HEK293 (cell line): ENCODE measurements around the gene COG6.

Source experiments
- SCRT2 ChIP-seq: fragments of 450-650 bp; formaldehyde crosslinking; IDR thresholded peaks from 2 replicates; pipeline ENCODE4 v1.5.1; 2016; ENCODE audit warnings: missing biosample characterization, missing genetic modification characterization
- TF ChIP-seq, protein P1 (sequence below): fragments of 450-650 bp; formaldehyde crosslinking; IDR thresholded peaks from 2 replicates; pipeline ENCODE4 v1.5.1; 2016; ENCODE audit warnings: missing biosample characterization, missing genetic modification characterization
- TF ChIP-seq, protein P2 (sequence below): fragments of 450-650 bp; formaldehyde crosslinking; IDR thresholded peaks from 2 replicates; pipeline ENCODE4 v1.5.1; 2016; ENCODE audit warnings: missing biosample characterization, missing genetic modification characterization
- TF ChIP-seq, protein P3 (sequence below): fragments of 450-650 bp; formaldehyde crosslinking; IDR thresholded peaks from 2 replicates; pipeline ENCODE4 v1.5.1; 2016; ENCODE audit warnings: missing biosample characterization, missing genetic modification characterization

DNA sequence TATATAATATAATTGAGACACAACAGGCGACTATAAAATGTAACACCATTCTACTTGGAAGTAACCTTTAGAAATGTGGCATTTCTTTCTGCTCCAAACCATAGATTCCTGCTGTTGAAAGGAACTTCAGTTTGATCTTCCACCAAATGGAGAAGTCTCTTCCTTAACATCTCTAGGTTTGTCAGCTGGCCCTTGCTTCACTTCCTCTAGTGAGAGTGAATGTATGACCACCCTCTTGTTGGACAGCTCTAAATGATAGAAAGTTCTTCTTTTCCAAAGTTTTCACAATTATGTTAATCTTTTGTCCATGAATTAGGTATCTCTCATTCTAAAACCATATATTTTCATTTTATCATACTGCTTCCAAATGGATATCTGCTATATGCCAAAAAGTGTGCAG, 13.8 kb upstream of the COG6 start:
- TF ChIP-seq, protein P1, sequence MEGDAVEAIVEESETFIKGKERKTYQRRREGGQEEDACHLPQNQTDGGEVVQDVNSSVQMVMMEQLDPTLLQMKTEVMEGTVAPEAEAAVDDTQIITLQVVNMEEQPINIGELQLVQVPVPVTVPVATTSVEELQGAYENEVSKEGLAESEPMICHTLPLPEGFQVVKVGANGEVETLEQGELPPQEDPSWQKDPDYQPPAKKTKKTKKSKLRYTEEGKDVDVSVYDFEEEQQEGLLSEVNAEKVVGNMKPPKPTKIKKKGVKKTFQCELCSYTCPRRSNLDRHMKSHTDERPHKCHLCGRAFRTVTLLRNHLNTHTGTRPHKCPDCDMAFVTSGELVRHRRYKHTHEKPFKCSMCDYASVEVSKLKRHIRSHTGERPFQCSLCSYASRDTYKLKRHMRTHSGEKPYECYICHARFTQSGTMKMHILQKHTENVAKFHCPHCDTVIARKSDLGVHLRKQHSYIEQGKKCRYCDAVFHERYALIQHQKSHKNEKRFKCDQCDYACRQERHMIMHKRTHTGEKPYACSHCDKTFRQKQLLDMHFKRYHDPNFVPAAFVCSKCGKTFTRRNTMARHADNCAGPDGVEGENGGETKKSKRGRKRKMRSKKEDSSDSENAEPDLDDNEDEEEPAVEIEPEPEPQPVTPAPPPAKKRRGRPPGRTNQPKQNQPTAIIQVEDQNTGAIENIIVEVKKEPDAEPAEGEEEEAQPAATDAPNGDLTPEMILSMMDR (tag by site-specific recombination): no peak
- TF ChIP-seq SCRT2 (tag by site-specific recombination): no peak
- TF ChIP-seq, protein P2, sequence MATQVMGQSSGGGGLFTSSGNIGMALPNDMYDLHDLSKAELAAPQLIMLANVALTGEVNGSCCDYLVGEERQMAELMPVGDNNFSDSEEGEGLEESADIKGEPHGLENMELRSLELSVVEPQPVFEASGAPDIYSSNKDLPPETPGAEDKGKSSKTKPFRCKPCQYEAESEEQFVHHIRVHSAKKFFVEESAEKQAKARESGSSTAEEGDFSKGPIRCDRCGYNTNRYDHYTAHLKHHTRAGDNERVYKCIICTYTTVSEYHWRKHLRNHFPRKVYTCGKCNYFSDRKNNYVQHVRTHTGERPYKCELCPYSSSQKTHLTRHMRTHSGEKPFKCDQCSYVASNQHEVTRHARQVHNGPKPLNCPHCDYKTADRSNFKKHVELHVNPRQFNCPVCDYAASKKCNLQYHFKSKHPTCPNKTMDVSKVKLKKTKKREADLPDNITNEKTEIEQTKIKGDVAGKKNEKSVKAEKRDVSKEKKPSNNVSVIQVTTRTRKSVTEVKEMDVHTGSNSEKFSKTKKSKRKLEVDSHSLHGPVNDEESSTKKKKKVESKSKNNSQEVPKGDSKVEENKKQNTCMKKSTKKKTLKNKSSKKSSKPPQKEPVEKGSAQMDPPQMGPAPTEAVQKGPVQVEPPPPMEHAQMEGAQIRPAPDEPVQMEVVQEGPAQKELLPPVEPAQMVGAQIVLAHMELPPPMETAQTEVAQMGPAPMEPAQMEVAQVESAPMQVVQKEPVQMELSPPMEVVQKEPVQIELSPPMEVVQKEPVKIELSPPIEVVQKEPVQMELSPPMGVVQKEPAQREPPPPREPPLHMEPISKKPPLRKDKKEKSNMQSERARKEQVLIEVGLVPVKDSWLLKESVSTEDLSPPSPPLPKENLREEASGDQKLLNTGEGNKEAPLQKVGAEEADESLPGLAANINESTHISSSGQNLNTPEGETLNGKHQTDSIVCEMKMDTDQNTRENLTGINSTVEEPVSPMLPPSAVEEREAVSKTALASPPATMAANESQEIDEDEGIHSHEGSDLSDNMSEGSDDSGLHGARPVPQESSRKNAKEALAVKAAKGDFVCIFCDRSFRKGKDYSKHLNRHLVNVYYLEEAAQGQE (tag by site-specific recombination): no peak
- TF ChIP-seq, protein P3, sequence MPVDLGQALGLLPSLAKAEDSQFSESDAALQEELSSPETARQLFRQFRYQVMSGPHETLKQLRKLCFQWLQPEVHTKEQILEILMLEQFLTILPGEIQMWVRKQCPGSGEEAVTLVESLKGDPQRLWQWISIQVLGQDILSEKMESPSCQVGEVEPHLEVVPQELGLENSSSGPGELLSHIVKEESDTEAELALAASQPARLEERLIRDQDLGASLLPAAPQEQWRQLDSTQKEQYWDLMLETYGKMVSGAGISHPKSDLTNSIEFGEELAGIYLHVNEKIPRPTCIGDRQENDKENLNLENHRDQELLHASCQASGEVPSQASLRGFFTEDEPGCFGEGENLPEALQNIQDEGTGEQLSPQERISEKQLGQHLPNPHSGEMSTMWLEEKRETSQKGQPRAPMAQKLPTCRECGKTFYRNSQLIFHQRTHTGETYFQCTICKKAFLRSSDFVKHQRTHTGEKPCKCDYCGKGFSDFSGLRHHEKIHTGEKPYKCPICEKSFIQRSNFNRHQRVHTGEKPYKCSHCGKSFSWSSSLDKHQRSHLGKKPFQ (tag by site-specific recombination): no peak
